Tibial artery (tissue), 4 donors: ENCODE results near the gene SPACA4.
A peak's percentile ranks its signal among the peaks of the same experiment; 100 is the strongest.

ENCODE experiments used
- DNase-seq, 2 donors: peaks; one replicate each; pipeline ENCODE4 v3.0.0-alpha.2; 2019
- H3K27ac ChIP-seq, 2 donors: fragments of 200-600 bp; sonication (generic) in 1 of 2; 1 replicate in 1 of 2; 2 replicates in 1 of 2; pipeline ENCODE4 v1.5.1; 2018 to 2019; ENCODE audit warnings: mild to moderate bottlenecking in 1 of 2
- H3K27me3 ChIP-seq, 2 donors: fragments of 200-600 bp; sonication (generic) in 1 of 2; one replicate each; pipeline versions ENCODE4 v1.5.1 to v1.6.0; 2016 to 2019
- H3K36me3 ChIP-seq, 3 donors: fragments of 200-600 bp; sonication (generic) in 2 of 3; one replicate each; pipeline ENCODE4 v1.5.1; 2016 to 2019; ENCODE audit warnings: mild to moderate bottlenecking in 2 of 3
- H3K4me1 ChIP-seq, 4 donors: fragments of 200-600 bp; sonication (generic) in 2 of 4; 1 replicate in 3 of 4; 2 replicates in 1 of 4; pipeline ENCODE4 v1.5.1; 2016 to 2019
- H3K4me3 ChIP-seq, 2 donors: fragments of 200-600 bp; sonication (generic) in 1 of 2; 1 replicate in 1 of 2; 2 replicates in 1 of 2; pipeline ENCODE4 v1.5.1; 2018 to 2019; ENCODE audit warnings: mild to moderate bottlenecking in 2 of 2
- H3K9me3 ChIP-seq, 3 donors: fragments of 200-600 bp; sonication (generic) in 1 of 3; one replicate each; pipeline ENCODE4 v1.5.1; 2016 to 2019
- intact Hi-C: fragments of 100-400 bp; cut with DNase I; formaldehyde crosslinking; loops from one replicate; pipeline ENCODE4 v1.15.0; 2023; ENCODE audit warnings: low total_unique reads
- TF ChIP-seq, protein P1 (sequence below), 2 experiments: fragments of 200-600 bp in 1 of 2; fragments of 450-650 bp in 1 of 2; IDR thresholded peaks; one replicate each; pipeline ENCODE4 v1.5.1; 2017 to 2019; ENCODE audit warnings: antibody characterized with exemption in 2 of 2, mild to moderate bottlenecking in 1 of 2, moderate library complexity in 1 of 2

The SPACA4 gene

DNA sequence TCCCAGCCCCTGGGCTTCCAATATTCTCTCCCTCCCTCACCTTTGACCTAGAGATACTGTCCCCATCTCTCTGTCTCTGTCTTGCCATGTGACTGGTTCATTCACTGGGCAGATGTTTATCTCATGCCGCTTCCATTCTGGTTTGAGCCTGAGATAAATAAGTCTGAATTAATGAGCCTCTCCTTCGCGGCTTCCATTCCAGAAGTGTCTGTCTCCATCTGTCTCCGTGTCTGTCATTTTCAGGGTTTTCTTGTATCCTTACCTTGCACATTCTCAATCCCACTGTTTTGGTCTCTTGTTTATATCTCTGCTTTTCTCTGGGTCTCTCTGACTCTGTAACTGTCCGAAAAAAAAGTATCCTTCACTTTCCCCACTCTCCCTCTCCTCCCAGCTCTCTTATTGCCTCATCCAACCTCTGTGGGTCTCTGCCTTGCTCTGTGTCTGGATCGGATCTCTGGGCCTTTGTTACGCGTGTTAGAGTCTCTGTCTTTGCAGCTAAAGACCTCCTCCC, 17.1 kb downstream of the SPACA4 start:
- Histone ChIP-seq H3K4me3 (peak overlapping the region; percentile 56 to 64), H3K36me3 (peaks cover 0 to 38% (median 7%) of the 10 kb centered on the region in 3 donors), H3K4me1 (peaks cover 0 to 42% (median 29%) of the 10 kb centered on the region in 4 donors), H3K27ac (peak overlapping the region; percentile 80 to 81), H3K9me3 (no peaks in the 10 kb centered on the region), H3K27me3 (no peaks in the 10 kb centered on the region)
- DNase-seq = no peak
- intact Hi-C loops = no loop called here
- TF ChIP-seq, protein P1, sequence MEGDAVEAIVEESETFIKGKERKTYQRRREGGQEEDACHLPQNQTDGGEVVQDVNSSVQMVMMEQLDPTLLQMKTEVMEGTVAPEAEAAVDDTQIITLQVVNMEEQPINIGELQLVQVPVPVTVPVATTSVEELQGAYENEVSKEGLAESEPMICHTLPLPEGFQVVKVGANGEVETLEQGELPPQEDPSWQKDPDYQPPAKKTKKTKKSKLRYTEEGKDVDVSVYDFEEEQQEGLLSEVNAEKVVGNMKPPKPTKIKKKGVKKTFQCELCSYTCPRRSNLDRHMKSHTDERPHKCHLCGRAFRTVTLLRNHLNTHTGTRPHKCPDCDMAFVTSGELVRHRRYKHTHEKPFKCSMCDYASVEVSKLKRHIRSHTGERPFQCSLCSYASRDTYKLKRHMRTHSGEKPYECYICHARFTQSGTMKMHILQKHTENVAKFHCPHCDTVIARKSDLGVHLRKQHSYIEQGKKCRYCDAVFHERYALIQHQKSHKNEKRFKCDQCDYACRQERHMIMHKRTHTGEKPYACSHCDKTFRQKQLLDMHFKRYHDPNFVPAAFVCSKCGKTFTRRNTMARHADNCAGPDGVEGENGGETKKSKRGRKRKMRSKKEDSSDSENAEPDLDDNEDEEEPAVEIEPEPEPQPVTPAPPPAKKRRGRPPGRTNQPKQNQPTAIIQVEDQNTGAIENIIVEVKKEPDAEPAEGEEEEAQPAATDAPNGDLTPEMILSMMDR (IDR thresholded peaks at IDR 0.05) = no peak

DNA sequence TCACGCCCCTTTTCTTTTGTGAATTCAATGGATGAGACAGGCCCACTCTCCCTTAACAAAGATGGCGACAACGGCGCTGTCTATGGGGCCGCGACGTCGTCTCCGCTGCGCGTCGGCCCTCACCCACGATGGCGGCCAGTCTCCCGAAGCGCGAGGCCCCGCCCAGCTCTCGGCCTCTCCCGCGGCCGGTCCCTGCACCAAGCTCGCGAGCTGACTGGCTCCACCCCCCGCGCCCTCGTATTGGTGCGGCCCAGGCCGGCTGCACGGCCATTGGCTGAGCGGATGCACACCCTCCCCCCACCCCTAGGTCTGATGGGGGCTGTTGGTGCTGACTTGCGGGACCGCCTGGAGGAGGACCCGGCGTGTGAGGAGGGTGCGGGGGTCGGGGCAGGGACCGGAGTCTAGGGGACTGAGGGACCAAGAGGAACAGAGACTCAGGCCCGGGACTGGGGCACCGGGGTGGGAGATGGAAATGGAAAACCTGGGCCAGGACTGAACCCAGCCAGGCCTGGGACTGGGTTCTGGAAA, 17.6 kb downstream of the SPACA4 start:
- Histone ChIP-seq H3K9me3 (no peaks in the 10 kb centered on the region), H3K4me1 (peaks cover 0 to 42% (median 29%) of the 10 kb centered on the region in 4 donors), H3K27ac (peak overlapping the region; percentile 80 to 81), H3K4me3 (peak overlapping the region; percentile 56 to 64), H3K27me3 (no peaks in the 10 kb centered on the region), H3K36me3 (peaks cover 0 to 43% (median 7%) of the 10 kb centered on the region in 3 donors)
- intact Hi-C loops = no loop called here
- TF ChIP-seq, protein P1 (IDR thresholded peaks at IDR 0.05) = peak in 1 of 2 experiments; percentile 7
- DNase-seq = peak; percentile 98 to 99

DNA sequence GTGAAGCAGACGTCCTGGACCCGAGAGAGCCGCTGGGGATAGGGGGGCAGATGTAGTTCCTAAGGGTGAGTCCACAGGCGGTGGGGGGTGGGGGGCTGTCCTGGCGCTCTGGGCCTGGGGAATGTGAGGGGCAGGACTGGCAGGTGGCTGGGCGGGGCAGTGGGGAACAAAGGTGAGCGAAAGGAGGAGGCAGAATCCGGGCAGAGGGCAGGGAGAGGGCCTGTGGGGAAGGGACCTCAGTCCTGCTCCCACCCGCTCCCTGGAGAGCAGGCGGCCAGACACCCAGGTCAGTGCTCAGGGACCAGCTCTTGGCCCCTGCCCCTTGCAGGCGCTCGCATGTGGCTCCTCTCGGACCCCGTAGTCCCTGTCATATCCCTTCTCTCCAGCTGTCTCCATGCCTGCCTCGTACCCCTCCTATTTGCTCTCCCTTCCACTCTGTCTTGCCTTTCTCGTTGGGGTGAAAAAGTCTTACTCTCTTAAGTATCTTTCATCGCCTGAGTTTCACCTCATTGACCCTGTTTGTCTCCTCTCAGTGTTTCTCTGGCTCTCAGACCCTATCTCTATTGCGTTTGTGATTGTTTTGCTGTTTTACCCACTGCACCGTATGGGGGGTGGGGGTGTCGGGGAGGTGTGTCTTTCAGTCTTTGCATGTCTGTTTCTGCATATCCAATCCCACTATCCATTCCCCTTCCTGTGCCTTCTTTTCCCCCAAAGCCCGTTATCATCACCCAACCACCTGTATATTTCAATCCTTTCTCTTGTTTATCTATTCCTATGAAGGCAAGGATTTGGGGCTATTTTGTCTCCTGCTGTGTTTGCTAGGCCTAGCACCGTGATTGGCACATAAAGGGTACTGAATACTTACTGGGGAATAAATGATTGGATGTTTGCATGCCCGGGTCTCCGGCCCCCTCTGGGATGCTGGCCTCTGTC, 18.5 kb downstream of the SPACA4 start:
- peak overlapping the region; percentile 80 to 81 for H3K27ac ChIP-seq
- H3K4me1 ChIP-seq = peaks cover 0 to 39% (median 28%) of the 10 kb centered on the region in 4 donors

GRCh38 chr19:48625891-48626327, 19.4 kb downstream of the SPACA4 start:
- peak in 1 of 2 donors; percentile 71 for DNase-seq
- H3K4me1 ChIP-seq = peaks cover 0 to 40% (median 30%) of the 10 kb centered on the region in 4 donors
- H3K27ac ChIP-seq = no peak overlapping the region
- peaks cover 0 to 61% (median 7%) of the 10 kb centered on the region in 3 donors for H3K36me3 ChIP-seq
- TF ChIP-seq, protein P1 (IDR thresholded peaks at IDR 0.05) = no peak
- intact Hi-C loops = no loop called here
- H3K4me3 ChIP-seq = no peak overlapping the region
- H3K27me3 ChIP-seq = no peaks in the 10 kb centered on the region
- no peaks in the 10 kb centered on the region for H3K9me3 ChIP-seq

More for the DNA sequence above, 18.5 kb downstream of the SPACA4 start:
- intact Hi-C loops = no loop called here
- Histone ChIP-seq H3K9me3 (no peaks in the 10 kb centered on the region), H3K27me3 (no peaks in the 10 kb centered on the region), H3K36me3 (peaks cover 0 to 52% (median 7%) of the 10 kb centered on the region in 3 donors), H3K4me3 (peak overlapping the region; percentile 56 to 64)
- TF ChIP-seq, protein P1 (IDR thresholded peaks at IDR 0.05) = no peak
- peak in 1 of 2 donors; percentile 69 for DNase-seq

GRCh38 chr19:48627201-48627864, 20.8 kb downstream of the SPACA4 start:
- DNase-seq = peak in 1 of 2 donors; percentile 72
- H3K27ac ChIP-seq = no peak overlapping the region
- intact Hi-C loops = no loop called here
- H3K36me3 ChIP-seq = peaks cover 0 to 69% (median 7%) of the 10 kb centered on the region in 3 donors
- no peaks in the 10 kb centered on the region for H3K9me3 ChIP-seq
- TF ChIP-seq, protein P1 (IDR thresholded peaks at IDR 0.05) = no peak
- H3K4me3 ChIP-seq = no peak overlapping the region
- H3K27me3 ChIP-seq = no peaks in the 10 kb centered on the region
- peaks cover 0 to 45% (median 30%) of the 10 kb centered on the region in 4 donors for H3K4me1 ChIP-seq
